COR-L47 (cell line): ENCODE results near the gene UNC5C.
A peak's percentile ranks its signal among the peaks of the same experiment; 100 is the strongest.

Experiments used
- DNase-seq: peaks from one replicate; lab custom pipeline; 2025; lab: John Stamatoyannopoulos, UW

Gene UNC5C

GRCh38 chr4:95546866-95547714, 1.7 kb downstream of the UNC5C start:
- no peak for DNase-seq

GRCh38 chr4:95546221-95546620, 2.6 kb downstream of the UNC5C start:
- DNase-seq: no peak

GRCh38 chr4:95545546-95545945, 3.2 kb downstream of the UNC5C start:
- DNase-seq: no peak

- no peak for DNase-seq
Measured at GRCh38 chr4:95544113-95545103, 4.4 kb downstream of the UNC5C start.

- DNase-seq: no peak
Measured at GRCh38 chr4:95541889-95542607, 6.7 kb downstream of the UNC5C start.

- DNase-seq: no peak
Measured at GRCh38 chr4:95541094-95541493, 7.7 kb downstream of the UNC5C start.

GRCh38 chr4:95540227-95540626, 8.5 kb downstream of the UNC5C start:
- DNase-seq: no peak

- DNase-seq: no peak
Measured at GRCh38 chr4:95539106-95539505, 9.7 kb downstream of the UNC5C start.

GRCh38 chr4:95537863-95538488, 10.8 kb downstream of the UNC5C start:
- no peak for DNase-seq

GRCh38 chr4:95537191-95537590, 11.6 kb downstream of the UNC5C start:
- DNase-seq: no peak

- no peak for DNase-seq
Measured at GRCh38 chr4:95536650-95537049, 12.1 kb downstream of the UNC5C start.

- no peak for DNase-seq
Measured at GRCh38 chr4:95535180-95535579, 13.6 kb downstream of the UNC5C start.

GRCh38 chr4:95534032-95534431, 14.7 kb downstream of the UNC5C start:
- no peak for DNase-seq

GRCh38 chr4:95533254-95533653, 15.5 kb downstream of the UNC5C start:
- DNase-seq: no peak

- DNase-seq: no peak
Measured at GRCh38 chr4:95532305-95532704, 16.5 kb downstream of the UNC5C start.

- peak; percentile 72 for DNase-seq
Measured at GRCh38 chr4:95531141-95531540, 17.6 kb downstream of the UNC5C start.

- no peak for DNase-seq
Measured at GRCh38 chr4:95529946-95530345, 18.8 kb downstream of the UNC5C start.

GRCh38 chr4:95528388-95528948, 20.3 kb downstream of the UNC5C start:
- DNase-seq: no peak

GRCh38 chr4:95526075-95526474, 22.7 kb downstream of the UNC5C start:
- DNase-seq: no peak

- no peak for DNase-seq
Measured at GRCh38 chr4:95524729-95525128, 24.0 kb downstream of the UNC5C start.

- no peak for DNase-seq
Measured at GRCh38 chr4:95524184-95524583, 24.6 kb downstream of the UNC5C start.
